Measurements from ENCODE around the gene SLC25A46.
"Not testable (repeated sequence)": the region's sequence is repeated elsewhere in the genome, so short reads cannot be mapped to it uniquely, and the experiment has no call there.

Gene SLC25A46

GRCh38 chr5:110738812-110739651 is at the start of gene SLC25A46:
Gene SLC25A46, plus strand, starts transcription at chr5:110739007. Its CDS starts 113 bp downstream, at chr5:110739120.
- DNase-seq, result peak; percentile 80 to 82

- not testable (repeated sequence) for DNase-seq
These were observed 48.2 kb upstream of the SLC25A46 start for GRCh38 chr5:110690587-110690986.

GRCh38 chr5:110692669-110693068 is 46.1 kb upstream of the SLC25A46 start:
- not testable (repeated sequence) for DNase-seq

- DNase-seq, result no peak
These were observed 36.5 kb upstream of the SLC25A46 start for GRCh38 chr5:110702300-110702699.

- no peak for DNase-seq
These were observed 36.1 kb upstream of the SLC25A46 start for GRCh38 chr5:110702704-110703103.

- DNase-seq, result no peak
These were observed 35.3 kb upstream of the SLC25A46 start for GRCh38 chr5:110703481-110703880.

- DNase-seq, result no peak
These were observed 33.5 kb upstream of the SLC25A46 start for GRCh38 chr5:110705349-110705748.

- no peak for DNase-seq
These were observed 31.5 kb upstream of the SLC25A46 start for GRCh38 chr5:110707260-110707844.

- DNase-seq, result no peak
These were observed 22.3 kb upstream of the SLC25A46 start for GRCh38 chr5:110716247-110717245.

GRCh38 chr5:110718311-110718710 is 20.5 kb upstream of the SLC25A46 start:
- DNase-seq, result no peak

GRCh38 chr5:110726249-110727024 is 12.4 kb upstream of the SLC25A46 start, which contains the start of gene TMEM232:
Gene TMEM232, minus strand, starts transcription at chr5:110726671. Its CDS starts 59,319 bp downstream, at chr5:110667352.
- DNase-seq, result peak; percentile 68 to 73

- no peak for DNase-seq
These were observed 11.8 kb upstream of the SLC25A46 start for GRCh38 chr5:110727025-110727314.

- DNase-seq, result not testable (repeated sequence)
These were observed 7.3 kb upstream of the SLC25A46 start for GRCh38 chr5:110731499-110731898.

- DNase-seq, result no peak
These were observed 4.7 kb upstream of the SLC25A46 start for GRCh38 chr5:110734101-110734500.

- no peak for DNase-seq
These were observed 3.3 kb upstream of the SLC25A46 start for GRCh38 chr5:110735556-110735955.

- no peak for DNase-seq
These were observed 2.1 kb upstream of the SLC25A46 start for GRCh38 chr5:110736753-110737152.

GRCh38 chr5:110738503-110738811 is 350 bp upstream of the SLC25A46 start:
- DNase-seq, result no peak

- DNase-seq, result no peak
These were observed 13.3 kb downstream of the SLC25A46 start for GRCh38 chr5:110751902-110752762.

- no peak for DNase-seq
These were observed 14.1 kb downstream of the SLC25A46 start for GRCh38 chr5:110752953-110753352.

- no peak for DNase-seq
These were observed 14.8 kb downstream of the SLC25A46 start for GRCh38 chr5:110753600-110753999.

GRCh38 chr5:110754181-110754580 is 15.4 kb downstream of the SLC25A46 start:
- no peak for DNase-seq

All from activated CD4-positive, alpha-beta T cell treated with anti-CD3 and anti-CD28 coated beads, Interleukin-2, amount 50 U/mL, for 4 hours (primary cell).